Astrocyte of the cerebellum (primary cell): ENCODE results near the gene RIT2.
"Not testable (repeated sequence)": the region's sequence is repeated elsewhere in the genome, so short reads cannot be mapped to it uniquely, and the experiment has no call there.

Experiments used
- DNase-seq: peaks from one replicate; pipeline ENCODE4 v3.0.0-alpha.2; 2011; ENCODE audit warnings: low read depth
- H3K4me3 ChIP-seq: 2 replicates; pipeline ENCODE4 v1.5.1; 2011; ENCODE audit warnings: mild to moderate bottlenecking, low read depth, low read length, moderate library complexity
- in situ Hi-C: cut with HindIII; loops from 2 replicates; pipeline ENCODE4 v1.10.0; 2017; ENCODE audit warnings: low sequenced_read_pairs
- TF ChIP-seq, protein P1 (sequence below): IDR thresholded peaks from 2 replicates; pipeline ENCODE4 v1.5.1; 2012; ENCODE audit warnings: low read length, low read depth, moderate library complexity, mild to moderate bottlenecking; ENCODE audit errors: missing control alignments

The RIT2 gene

DNA sequence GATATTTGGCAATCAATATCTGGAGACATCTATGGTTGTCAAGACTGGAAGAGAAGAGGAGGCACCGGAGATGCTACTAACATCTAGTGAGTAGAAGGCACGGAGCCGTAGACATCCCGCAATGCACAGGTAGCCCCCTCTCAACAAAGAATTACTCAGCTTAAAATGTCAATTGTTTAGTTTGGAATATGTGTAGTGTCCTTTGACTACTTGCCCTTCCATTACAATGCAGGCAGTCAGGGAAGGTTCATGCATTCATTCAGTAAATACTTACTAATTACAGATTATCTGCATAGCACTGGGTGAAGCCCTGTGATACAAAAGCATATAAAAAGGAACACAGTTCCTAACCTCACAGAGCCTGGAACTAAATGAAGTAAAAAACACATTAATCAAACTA is 294.0 kb downstream of the RIT2 start:
- in situ Hi-C loops = no loop called here
- H3K4me3 ChIP-seq = no peak overlapping the region
- TF ChIP-seq, protein P1, sequence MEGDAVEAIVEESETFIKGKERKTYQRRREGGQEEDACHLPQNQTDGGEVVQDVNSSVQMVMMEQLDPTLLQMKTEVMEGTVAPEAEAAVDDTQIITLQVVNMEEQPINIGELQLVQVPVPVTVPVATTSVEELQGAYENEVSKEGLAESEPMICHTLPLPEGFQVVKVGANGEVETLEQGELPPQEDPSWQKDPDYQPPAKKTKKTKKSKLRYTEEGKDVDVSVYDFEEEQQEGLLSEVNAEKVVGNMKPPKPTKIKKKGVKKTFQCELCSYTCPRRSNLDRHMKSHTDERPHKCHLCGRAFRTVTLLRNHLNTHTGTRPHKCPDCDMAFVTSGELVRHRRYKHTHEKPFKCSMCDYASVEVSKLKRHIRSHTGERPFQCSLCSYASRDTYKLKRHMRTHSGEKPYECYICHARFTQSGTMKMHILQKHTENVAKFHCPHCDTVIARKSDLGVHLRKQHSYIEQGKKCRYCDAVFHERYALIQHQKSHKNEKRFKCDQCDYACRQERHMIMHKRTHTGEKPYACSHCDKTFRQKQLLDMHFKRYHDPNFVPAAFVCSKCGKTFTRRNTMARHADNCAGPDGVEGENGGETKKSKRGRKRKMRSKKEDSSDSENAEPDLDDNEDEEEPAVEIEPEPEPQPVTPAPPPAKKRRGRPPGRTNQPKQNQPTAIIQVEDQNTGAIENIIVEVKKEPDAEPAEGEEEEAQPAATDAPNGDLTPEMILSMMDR = no peak
- no peak for DNase-seq

DNA sequence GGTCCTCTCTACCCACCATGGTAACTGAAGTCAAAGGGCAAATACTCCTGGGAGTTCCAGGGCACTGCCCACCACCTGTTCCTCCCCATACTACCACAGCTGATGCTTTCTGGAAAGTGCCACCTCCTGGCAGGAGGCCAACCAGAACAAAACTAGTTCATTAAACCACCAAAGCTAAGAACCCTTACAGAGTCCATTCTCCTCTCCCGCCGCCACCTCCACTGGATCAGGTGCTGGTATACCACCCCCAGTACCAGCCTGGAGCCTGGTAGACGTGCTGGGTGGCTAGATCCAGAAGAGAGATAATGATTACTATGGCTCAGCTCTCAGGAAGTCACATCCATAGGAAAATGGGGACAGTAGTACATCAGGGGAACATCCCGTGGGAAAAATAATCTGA is 300.9 kb downstream of the RIT2 start:
- TF ChIP-seq, protein P1 = no peak
- in situ Hi-C loops = no loop called here
- no peak overlapping the region for H3K4me3 ChIP-seq
- DNase-seq = no peak

DNA sequence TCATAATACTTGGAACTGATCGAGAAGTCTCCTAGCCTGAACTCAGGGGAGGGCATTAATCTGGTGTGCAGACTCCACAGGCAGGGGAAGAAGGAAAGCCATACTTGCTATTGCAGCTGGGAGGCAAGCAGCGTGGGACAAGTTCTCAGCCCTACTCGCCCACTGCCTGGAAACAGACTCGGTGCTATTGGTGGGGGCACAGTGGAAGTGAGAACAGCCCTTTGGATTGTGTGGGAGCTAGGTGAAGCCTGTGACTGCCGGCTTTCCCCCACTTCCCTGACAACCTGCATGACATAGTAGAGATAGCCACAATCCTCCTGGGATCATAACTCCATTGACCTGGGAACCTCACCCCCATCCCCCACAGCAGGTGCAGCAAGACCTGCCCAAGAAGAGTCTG is 301.3 kb downstream of the RIT2 start:
- TF ChIP-seq, protein P1 = no peak
- in situ Hi-C loops = no loop called here
- H3K4me3 ChIP-seq = no peak overlapping the region
- DNase-seq = no peak

DNA sequence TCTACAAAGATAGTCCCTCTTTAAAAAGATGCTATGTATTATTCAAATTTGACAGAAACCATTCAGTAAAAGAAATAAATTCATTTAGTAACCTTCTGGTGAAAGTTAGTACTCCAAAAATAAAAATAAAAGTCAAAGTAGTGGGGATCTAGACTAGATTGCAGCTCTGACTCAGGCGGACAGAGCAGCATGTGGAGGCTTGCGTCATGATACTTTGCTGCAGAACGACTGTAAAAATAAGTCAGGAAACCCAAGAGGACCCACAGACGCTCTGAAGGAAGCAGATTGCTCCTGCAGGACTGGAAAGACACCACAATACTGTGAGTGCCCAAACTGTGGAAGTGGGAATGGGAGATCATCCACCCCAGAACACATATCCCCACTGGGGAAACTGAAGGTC is 301.9 kb downstream of the RIT2 start:
- TF ChIP-seq, protein P1 = no peak
- in situ Hi-C loops = no loop called here
- no peak overlapping the region for H3K4me3 ChIP-seq
- no peak for DNase-seq

DNA sequence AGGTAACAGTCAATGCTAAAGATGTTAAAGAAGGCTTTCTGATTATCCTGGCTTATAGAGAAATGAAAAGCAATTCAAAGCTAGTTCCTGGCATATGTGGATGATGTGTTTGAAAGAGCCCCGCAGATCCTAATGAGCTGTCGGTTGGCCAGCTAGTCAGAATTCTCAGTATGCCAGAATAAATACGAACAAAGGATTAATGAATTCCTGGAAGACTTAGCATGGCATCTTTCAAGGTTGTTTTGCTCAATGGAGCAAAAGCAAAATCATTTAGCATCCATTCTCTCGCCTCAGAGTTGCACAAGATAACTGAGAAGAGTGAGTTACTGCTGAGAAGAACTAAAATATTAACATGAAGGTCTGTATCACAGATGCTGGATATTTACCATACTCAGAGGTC is 307.6 kb downstream of the RIT2 start:
- peak; percentile 26 for DNase-seq
- TF ChIP-seq, protein P1 = no peak
- H3K4me3 ChIP-seq = no peak overlapping the region
- in situ Hi-C loops = no loop called here

DNA sequence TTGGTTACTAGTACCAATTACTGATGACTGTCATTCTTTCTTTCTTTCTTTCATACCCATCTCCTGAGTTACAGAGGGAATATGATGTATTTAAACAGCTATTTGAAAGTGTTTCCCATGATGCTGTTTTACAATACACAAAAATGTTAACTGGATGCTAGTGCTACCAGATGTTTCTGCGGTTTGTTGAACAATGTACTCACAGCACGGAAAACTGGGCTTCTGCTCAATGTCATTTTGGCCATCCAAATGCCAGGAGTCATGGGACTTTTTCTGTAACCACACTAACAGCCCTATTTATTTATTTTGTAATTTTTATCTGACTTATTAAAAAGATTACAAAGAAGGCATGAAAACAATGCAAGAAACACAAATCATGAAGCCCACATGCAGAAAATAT is 313.8 kb downstream of the RIT2 start:
- TF ChIP-seq, protein P1 = no peak
- in situ Hi-C loops = no loop called here
- DNase-seq = peak; percentile 62

DNA sequence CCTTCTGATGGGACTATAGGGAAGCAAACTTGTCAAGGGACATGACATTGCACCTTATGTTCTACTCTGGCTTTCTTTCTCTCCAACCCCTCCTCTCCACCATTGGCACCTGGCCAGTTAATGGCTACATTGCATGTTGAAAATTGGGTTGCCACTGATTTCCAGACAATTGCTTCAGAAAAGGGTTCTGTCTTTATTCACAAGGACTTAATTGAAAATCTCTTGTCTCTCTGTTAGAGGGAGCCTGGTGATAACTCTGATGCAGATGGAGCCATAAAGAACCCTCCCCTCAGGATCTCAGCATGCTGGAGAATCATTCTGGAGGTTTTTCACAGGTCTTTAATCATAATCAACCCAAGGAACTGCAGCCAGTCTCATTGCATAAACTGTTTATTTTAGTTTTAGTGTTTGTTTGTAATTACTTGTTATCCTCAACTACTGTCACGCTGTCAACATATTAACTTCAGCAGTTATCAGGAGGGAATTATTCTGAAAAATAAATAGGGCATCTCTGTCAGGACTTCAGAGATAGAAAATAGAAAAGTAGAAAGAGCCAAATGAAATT is 316.8 kb downstream of the RIT2 start:
- no peak for DNase-seq
- in situ Hi-C loops = no loop called here
- no peak overlapping the region for H3K4me3 ChIP-seq
- TF ChIP-seq, protein P1 = no peak

More for the DNA sequence above, 313.8 kb downstream of the RIT2 start:
- H3K4me3 ChIP-seq = no peak overlapping the region

DNA sequence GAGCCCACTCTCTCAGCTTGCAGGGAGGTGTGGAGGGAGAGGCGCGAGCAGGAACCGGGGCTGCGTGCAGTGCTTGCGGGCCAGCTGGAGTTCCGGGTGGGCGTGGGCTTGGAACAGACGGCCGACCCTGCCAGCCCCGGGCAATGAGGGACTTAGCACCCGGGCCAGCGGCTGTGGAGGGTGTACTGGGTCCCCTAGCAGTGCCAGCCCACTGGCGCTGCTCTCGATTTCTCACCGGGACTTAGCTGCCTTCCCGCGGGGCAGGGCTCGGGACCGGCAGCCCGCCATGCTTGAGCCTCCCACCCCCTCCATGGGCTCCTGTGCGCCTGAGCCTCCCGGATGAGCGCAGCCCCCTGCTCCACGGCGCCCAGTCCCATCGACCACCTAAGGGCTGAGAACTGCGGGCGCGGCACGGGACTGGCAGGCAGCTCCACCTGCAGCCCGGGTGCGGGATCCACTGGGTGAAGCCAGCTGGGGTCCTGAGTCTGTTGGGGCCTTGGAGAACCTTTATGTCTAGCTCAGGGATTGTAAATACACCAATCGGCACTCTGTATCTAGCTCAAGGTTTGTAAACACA is 320.2 kb downstream of the RIT2 start:
- H3K4me3 ChIP-seq, in situ Hi-C loops, DNase-seq: not testable (repeated sequence)
